A549 (cell line): ENCODE results near the gene IP6K1. TPM values are rescaled to one million over a fixed set of nuclear protein-coding genes. Genes with fewer than 3 reads are reported as not detected.

Experiments
- ATAC-seq, 2 experiments: fragments of 200-7000 bp in 1 of 2; fragments of >200 bp in 1 of 2; cut with Nextera tagmentation in 1 of 2; cut with Tn5 transposase in 1 of 2; 3 replicates each; pipeline versions ENCODE4 v1.8.0 to v1.9.1; 2018 to 2020; ENCODE audit warnings: mild to moderate bottlenecking in 1 of 2, moderate library complexity in 1 of 2
- CTCF ChIA-PET: fragments of 300-600 bp; sonication (Branson Sonifier 250); formaldehyde crosslinking; extraction: SDS; loops from one replicate; lab custom pipeline; 2021; ENCODE audit warnings: antibody characterized with exemption, inconsistent platforms; lab: Yijun Ruan, JAX
- POLR2A ChIA-PET: fragments of 350-600 bp; formaldehyde crosslinking; extraction: SDS; loops from one replicate; lab custom pipeline; 2021; ENCODE audit warnings: antibody characterized with exemption, inconsistent platforms; lab: Yijun Ruan, JAX
- DNase-seq, 2 experiments: peaks; one replicate each; pipeline versions ENCODE4 v3.0.0 to v3.0.0-alpha.2; 2011 to 2016; ENCODE audit warnings: low read depth in 1 of 2, low spot score in 1 of 2
- FAIRE-seq: peaks from 2 replicates; lab custom pipeline; 2011; peaks lifted over from hg19 to GRCh38; lab: Jason Lieb, UNC
- H3K27ac ChIP-seq, 2 experiments: fragments of >200 bp; sonication (Bioruptor Twin); formaldehyde crosslinking; 3 replicates each; pipeline ENCODE4 v1.5.1; 2016 to 2017
- H3K4me1 ChIP-seq: fragments of >200 bp; sonication (Bioruptor Twin); formaldehyde crosslinking; 3 replicates; pipeline ENCODE4 v1.6.1; 2016
- H3K4me2 ChIP-seq: fragments of >200 bp; sonication (Bioruptor Twin); formaldehyde crosslinking; 3 replicates; pipeline ENCODE4 v1.6.1; 2016
- H3K4me3 ChIP-seq: fragments of >200 bp; sonication (Bioruptor Twin); formaldehyde crosslinking; 3 replicates; pipeline ENCODE4 v1.5.1; 2016
- H3K9me3 ChIP-seq: fragments of >200 bp; sonication (Bioruptor Twin); formaldehyde crosslinking; 3 replicates; pipeline ENCODE4 v1.6.1; 2016
- FOSB ChIP-seq: fragments of 250-450 bp; sonication (Bioruptor Pico); IDR thresholded peaks from 2 replicates; pipeline ENCODE4 v1.5.0; 2020; ENCODE audit warnings: mild to moderate bottlenecking, moderate library complexity
- FOXS1 ChIP-seq: fragments of 250-450 bp; sonication (Bioruptor Pico); IDR thresholded peaks from 2 replicates; pipeline ENCODE4 v1.5.0; 2020; ENCODE audit warnings: mild to moderate bottlenecking, moderate library complexity
- HOXB13 ChIP-seq: fragments of 250-450 bp; sonication (Bioruptor Pico); IDR thresholded peaks from 2 replicates; pipeline ENCODE4 v1.5.0; 2020; ENCODE audit warnings: low read depth, mild to moderate bottlenecking, moderate library complexity
- JUN ChIP-seq, 2 experiments: fragments of >200 bp; sonication (Bioruptor Twin); formaldehyde crosslinking; IDR thresholded peaks; 2 replicates in 1 of 2; 3 replicates in 1 of 2; pipeline ENCODE4 v1.6.1; 2016 to 2017
- KDM5A ChIP-seq: fragments of 200-600 bp; sonication (generic); IDR thresholded peaks from 2 replicates; pipeline ENCODE4 v1.6.1; 2016; ENCODE audit warnings: antibody characterized with exemption, mild to moderate bottlenecking
- NR3C1 ChIP-seq: fragments of >200 bp; sonication (Bioruptor Twin); formaldehyde crosslinking; IDR thresholded peaks from 3 replicates; pipeline ENCODE4 v1.6.1; 2017
- PHF8 ChIP-seq: fragments of 200-600 bp; sonication (generic); IDR thresholded peaks from 2 replicates; pipeline ENCODE4 v1.6.1; 2016; ENCODE audit warnings: low read depth, mild to moderate bottlenecking, antibody characterized with exemption, moderate library complexity, borderline replicate concordance
- RAD21 ChIP-seq, 2 experiments: fragments of >200 bp in 1 of 2; sonication (Bioruptor Twin) in 1 of 2; formaldehyde crosslinking in 1 of 2; IDR thresholded peaks in 1 of 2; conservative IDR thresholded peaks in 1 of 2; 2 replicates in 1 of 2; 3 replicates in 1 of 2; pipeline ENCODE4 v1.6.1; 2012 to 2018; ENCODE audit warnings: inconsistent platforms in 1 of 2
- RCOR1 ChIP-seq: fragments of 150-350 bp; IDR thresholded peaks from 2 replicates; pipeline ENCODE4 v1.6.1; 2014; ENCODE audit warnings: antibody characterized with exemption, low read length, low read depth
- SMC3 ChIP-seq: fragments of >200 bp; sonication (Bioruptor Twin); formaldehyde crosslinking; IDR thresholded peaks from 3 replicates; pipeline ENCODE4 v1.6.1; 2018; ENCODE audit warnings: inconsistent platforms
- TP53 ChIP-seq: fragments of 250-450 bp; sonication (Bioruptor Pico); IDR thresholded peaks from 2 replicates; pipeline ENCODE4 v1.5.0; 2021; ENCODE audit warnings: mild to moderate bottlenecking, moderate library complexity
- ZFP36 ChIP-seq: fragments of 450-650 bp; IDR thresholded peaks from 2 replicates; pipeline ENCODE4 v1.6.1; 2014; ENCODE audit warnings: borderline replicate concordance; ENCODE audit not compliant: partially characterized antibody
- ZSCAN20 ChIP-seq: fragments of 250-450 bp; sonication (Bioruptor Pico); IDR thresholded peaks from 2 replicates; pipeline ENCODE4 v1.8.0; 2022; ENCODE audit warnings: mild to moderate bottlenecking, moderate library complexity
- WGBS: methylation state at CpG from one replicate; pipeline ENCODE4 v1.1.6; 2017; ENCODE audit errors: missing lambda C conversion rate; 5-methylcytosine and 5-hydroxymethylcytosine counted together
- polyA plus RNA-seq, 4 experiments: library from polyadenylated mRNA; depleted of rRNA in 3 of 4; stranded (reverse); fragments of >200 nt; fragmentation: RNase III in 1 of 4; extraction: RNeasy Plus Mini Kit Qiagen cat#74134 plus additional on column Dnase treatment in 1 of 4; gene quantifications; 2 replicates in 3 of 4; 3 replicates in 1 of 4; pipeline ENCODE4 v1.2.3, GENCODE V29; 2011 to 2017
- TF ChIP-seq, protein P1 (sequence below): IDR thresholded peaks from 2 replicates; pipeline ENCODE4 v1.6.1; 2012
- TF ChIP-seq, protein P2 (sequence below): IDR thresholded peaks from 2 replicates; pipeline ENCODE4 v1.6.1; 2012; ENCODE audit warnings: low read depth, borderline replicate concordance
- TF ChIP-seq, protein P3 (sequence below): fragments of 450-650 bp; IDR thresholded peaks from 2 replicates; pipeline ENCODE4 v1.6.1; 2014; ENCODE audit warnings: antibody characterized with exemption
- TF ChIP-seq, protein P4 (sequence below): IDR thresholded peaks from 2 replicates; pipeline ENCODE4 v1.6.1; 2012
- TF ChIP-seq, protein P5 (sequence below): fragments of >200 bp; sonication (Bioruptor Twin); formaldehyde crosslinking; IDR thresholded peaks from 3 replicates; pipeline ENCODE4 v1.5.1; 2016
- TF ChIP-seq, protein P6 (sequence below): fragments of 250-450 bp; sonication (Bioruptor Pico); IDR thresholded peaks from 2 replicates; pipeline ENCODE4 v1.5.0; 2020; ENCODE audit warnings: low read depth, mild to moderate bottlenecking, moderate library complexity

Gene IP6K1
- polyA plus RNA-seq, 2 of the 4 experiments (the other 2 are of a cell fraction): 16.2 to 22.2 TPM

DNA sequence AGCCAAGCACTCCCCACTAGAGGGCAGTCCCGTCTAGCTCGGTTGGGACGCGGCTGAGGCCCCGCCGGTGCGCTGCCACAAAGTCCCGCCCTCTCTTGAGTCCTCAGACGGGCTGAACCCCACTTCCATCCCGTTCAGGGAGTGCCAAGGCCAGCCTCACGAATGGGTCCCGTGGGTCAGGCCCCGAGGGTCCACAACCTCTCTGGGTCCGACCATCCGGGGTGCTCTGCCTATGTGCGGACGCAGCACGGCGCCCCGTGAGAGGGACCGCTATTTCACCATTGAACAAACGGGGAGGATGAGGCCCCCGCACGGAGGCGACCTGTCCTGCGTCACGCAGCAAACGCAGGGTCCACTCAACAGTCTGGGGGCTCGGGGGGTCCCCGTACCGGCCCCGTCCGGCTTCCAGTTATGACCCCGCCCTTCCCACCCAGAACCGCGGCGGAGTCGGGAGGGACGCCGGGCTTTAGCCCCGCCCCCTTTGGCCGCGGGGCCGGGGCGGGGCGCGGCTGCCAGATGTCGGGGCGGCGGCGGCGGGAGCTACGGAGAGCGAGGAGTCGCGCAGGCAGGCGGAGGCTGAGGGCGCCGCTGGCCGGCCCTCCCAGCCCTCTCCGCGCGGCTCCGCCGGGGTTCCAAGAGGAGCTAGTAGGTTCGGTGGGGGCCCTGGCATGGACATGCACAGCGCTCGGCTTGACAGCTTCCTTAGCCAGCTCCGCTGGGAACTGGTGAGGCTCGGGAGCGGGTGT, 16.6 kb upstream of the IP6K1 start, which contains the start of gene INKA1:
TSS of gene INKA1 (plus strand) at position 543 of the 746 bp plus-strand sequence. CDS start at position 675, 132 bp downstream.
- POLR2A ChIA-PET: interaction anchor here (0.7 to 2.1 kb wide), 4 partner anchors 17 to 137 kb away, joined by 3 to 12 read pairs (median 3); partner anchors contain the start of gene IP6K1
- DNase-seq (peak; percentile 70 to 81), FAIRE-seq (no peak), ATAC-seq (peak; percentile 78 to 85)
- TF ChIP-seq KDM5A (no peak), NR3C1 (no peak), ZFP36 (no peak), FOXS1 (CRISPR knock-in tag) (no peak), RAD21 (conservative IDR thresholded peaks at IDR 0.05 in 1 of 2, IDR thresholded peaks at IDR 0.05 in 1 of 2) (peak; percentile 75 to 82), SMC3 (peak; percentile 67), JUN (IDR thresholded peaks at IDR 0.05) (no peak), TP53 (CRISPR knock-in tag) (no peak), PHF8 (peak; percentile 19; the same call in 1 of the 2 replicates), RCOR1 (no peak), FOSB (CRISPR knock-in tag) (no peak), HOXB13 (CRISPR knock-in tag) (no peak), ZSCAN20 (no peak)
- TF ChIP-seq, protein P1, sequence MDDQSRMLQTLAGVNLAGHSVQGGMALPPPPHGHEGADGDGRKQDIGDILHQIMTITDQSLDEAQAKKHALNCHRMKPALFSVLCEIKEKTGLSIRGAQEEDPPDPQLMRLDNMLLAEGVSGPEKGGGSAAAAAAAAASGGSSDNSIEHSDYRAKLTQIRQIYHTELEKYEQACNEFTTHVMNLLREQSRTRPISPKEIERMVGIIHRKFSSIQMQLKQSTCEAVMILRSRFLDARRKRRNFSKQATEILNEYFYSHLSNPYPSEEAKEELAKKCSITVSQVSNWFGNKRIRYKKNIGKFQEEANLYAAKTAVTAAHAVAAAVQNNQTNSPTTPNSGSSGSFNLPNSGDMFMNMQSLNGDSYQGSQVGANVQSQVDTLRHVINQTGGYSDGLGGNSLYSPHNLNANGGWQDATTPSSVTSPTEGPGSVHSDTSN: no peak
- TF ChIP-seq, protein P2, sequence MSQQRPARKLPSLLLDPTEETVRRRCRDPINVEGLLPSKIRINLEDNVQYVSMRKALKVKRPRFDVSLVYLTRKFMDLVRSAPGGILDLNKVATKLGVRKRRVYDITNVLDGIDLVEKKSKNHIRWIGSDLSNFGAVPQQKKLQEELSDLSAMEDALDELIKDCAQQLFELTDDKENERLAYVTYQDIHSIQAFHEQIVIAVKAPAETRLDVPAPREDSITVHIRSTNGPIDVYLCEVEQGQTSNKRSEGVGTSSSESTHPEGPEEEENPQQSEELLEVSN: no peak
- TF ChIP-seq, protein P3, sequence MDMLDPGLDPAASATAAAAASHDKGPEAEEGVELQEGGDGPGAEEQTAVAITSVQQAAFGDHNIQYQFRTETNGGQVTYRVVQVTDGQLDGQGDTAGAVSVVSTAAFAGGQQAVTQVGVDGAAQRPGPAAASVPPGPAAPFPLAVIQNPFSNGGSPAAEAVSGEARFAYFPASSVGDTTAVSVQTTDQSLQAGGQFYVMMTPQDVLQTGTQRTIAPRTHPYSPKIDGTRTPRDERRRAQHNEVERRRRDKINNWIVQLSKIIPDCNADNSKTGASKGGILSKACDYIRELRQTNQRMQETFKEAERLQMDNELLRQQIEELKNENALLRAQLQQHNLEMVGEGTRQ: no peak
- TF ChIP-seq, protein P4, sequence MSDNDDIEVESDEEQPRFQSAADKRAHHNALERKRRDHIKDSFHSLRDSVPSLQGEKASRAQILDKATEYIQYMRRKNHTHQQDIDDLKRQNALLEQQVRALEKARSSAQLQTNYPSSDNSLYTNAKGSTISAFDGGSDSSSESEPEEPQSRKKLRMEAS: peak; percentile 38; the same call in 1 of the 2 replicates
- TF ChIP-seq, protein P5, sequence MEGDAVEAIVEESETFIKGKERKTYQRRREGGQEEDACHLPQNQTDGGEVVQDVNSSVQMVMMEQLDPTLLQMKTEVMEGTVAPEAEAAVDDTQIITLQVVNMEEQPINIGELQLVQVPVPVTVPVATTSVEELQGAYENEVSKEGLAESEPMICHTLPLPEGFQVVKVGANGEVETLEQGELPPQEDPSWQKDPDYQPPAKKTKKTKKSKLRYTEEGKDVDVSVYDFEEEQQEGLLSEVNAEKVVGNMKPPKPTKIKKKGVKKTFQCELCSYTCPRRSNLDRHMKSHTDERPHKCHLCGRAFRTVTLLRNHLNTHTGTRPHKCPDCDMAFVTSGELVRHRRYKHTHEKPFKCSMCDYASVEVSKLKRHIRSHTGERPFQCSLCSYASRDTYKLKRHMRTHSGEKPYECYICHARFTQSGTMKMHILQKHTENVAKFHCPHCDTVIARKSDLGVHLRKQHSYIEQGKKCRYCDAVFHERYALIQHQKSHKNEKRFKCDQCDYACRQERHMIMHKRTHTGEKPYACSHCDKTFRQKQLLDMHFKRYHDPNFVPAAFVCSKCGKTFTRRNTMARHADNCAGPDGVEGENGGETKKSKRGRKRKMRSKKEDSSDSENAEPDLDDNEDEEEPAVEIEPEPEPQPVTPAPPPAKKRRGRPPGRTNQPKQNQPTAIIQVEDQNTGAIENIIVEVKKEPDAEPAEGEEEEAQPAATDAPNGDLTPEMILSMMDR: peak; percentile 68
- H3K9me3 ChIP-seq: no peaks in the 10 kb centered on the region
- WGBS: 4% methylated on average over 17 of the region's 71 CpGs
- peak within 1 kb of the TSS; percentile 76 to 88 for H3K27ac ChIP-seq
- H3K4me2 ChIP-seq: peak within 1 kb of the TSS; percentile 81
- CTCF ChIA-PET: interaction anchor here (0.5 to 8.6 kb wide), 31 partner anchors 9 to 386 kb away, joined by 3 to 119 read pairs (median 5); partner anchors contain the start of genes MON1A and UBA7
- H3K4me1 ChIP-seq: peaks cover 14% of the 10 kb centered on the region
- peak within 1 kb of the TSS; percentile 80 for H3K4me3 ChIP-seq

DNA sequence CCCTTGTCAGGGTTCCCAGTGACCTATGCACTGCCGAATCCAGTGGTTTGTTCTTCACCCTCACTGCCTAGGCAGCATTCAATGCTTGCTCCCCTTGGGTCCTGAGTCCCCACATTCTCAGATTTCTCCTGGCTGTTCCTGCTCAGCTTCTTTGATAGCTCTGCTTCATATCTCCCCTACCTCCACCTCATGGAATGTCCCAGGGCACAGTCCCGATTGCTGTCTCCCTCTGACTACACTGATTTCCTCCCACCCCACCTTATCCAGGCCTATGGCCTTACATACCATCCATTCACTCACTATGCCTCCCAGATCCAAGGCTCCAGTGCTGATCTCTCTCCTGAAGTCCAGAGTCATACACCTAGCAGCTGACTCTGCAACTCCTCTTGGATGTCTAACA, 14.8 kb upstream of the IP6K1 start:
- ChIA-PET POLR2A (no interaction called here), CTCF (interaction anchor here (0.8 to 8.6 kb wide), 8 partner anchors 11 to 129 kb away, joined by 5 to 119 read pairs (median 12); partner anchors contain the start of genes MON1A and UBA7)
- TF ChIP-seq, protein P6, sequence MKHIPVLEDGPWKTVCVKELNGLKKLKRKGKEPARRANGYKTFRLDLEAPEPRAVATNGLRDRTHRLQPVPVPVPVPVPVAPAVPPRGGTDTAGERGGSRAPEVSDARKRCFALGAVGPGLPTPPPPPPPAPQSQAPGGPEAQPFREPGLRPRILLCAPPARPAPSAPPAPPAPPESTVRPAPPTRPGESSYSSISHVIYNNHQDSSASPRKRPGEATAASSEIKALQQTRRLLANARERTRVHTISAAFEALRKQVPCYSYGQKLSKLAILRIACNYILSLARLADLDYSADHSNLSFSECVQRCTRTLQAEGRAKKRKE (CRISPR knock-in tag): no peak
- TF ChIP-seq FOSB (CRISPR knock-in tag) (no peak), ZFP36 (no peak)
- H3K4me2 ChIP-seq: no peak overlapping the region
- peaks cover 14% of the 10 kb centered on the region for H3K4me1 ChIP-seq
- no peak overlapping the region for H3K27ac ChIP-seq
- H3K4me3 ChIP-seq: no peak overlapping the region
- no peak for ATAC-seq
- WGBS: 91% methylated on average over 2 of the region's 2 CpGs
- no peaks in the 10 kb centered on the region for H3K9me3 ChIP-seq
- DNase-seq: no peak
- FAIRE-seq: no peak
